ENCODE measurements around the gene ATP2C2.
"Not testable (repeated sequence)": the region's sequence is repeated elsewhere in the genome, so short reads cannot be mapped to it uniquely, and the experiment has no call there.

Gene ATP2C2

GRCh38 chr16:84416407-84417321 lies 48.3 kb downstream of the ATP2C2 start:
- H3K4me3 ChIP-seq (replicated peaks; ENCODE audit: insufficient read depth, low read length), result no peak overlapping the region
- no peak for DNase-seq (ENCODE audit: low read depth in 1 of 2, low spot score in 1 of 2)
- H3K27me3 ChIP-seq (ENCODE audit: insufficient read depth, poor library complexity, severe bottlenecking), result no peaks in the 10 kb centered on the region
- H3K27ac ChIP-seq (replicated peaks), result no peak overlapping the region
- no peak for TF ChIP-seq CTCF (IDR thresholded peaks at IDR 0.05; ENCODE audit: insufficient read depth, low read length)
- TF ChIP-seq GABPA (IDR thresholded peaks at IDR 0.05; ENCODE audit: low read depth), result no peak
- TF ChIP-seq, protein P1, sequence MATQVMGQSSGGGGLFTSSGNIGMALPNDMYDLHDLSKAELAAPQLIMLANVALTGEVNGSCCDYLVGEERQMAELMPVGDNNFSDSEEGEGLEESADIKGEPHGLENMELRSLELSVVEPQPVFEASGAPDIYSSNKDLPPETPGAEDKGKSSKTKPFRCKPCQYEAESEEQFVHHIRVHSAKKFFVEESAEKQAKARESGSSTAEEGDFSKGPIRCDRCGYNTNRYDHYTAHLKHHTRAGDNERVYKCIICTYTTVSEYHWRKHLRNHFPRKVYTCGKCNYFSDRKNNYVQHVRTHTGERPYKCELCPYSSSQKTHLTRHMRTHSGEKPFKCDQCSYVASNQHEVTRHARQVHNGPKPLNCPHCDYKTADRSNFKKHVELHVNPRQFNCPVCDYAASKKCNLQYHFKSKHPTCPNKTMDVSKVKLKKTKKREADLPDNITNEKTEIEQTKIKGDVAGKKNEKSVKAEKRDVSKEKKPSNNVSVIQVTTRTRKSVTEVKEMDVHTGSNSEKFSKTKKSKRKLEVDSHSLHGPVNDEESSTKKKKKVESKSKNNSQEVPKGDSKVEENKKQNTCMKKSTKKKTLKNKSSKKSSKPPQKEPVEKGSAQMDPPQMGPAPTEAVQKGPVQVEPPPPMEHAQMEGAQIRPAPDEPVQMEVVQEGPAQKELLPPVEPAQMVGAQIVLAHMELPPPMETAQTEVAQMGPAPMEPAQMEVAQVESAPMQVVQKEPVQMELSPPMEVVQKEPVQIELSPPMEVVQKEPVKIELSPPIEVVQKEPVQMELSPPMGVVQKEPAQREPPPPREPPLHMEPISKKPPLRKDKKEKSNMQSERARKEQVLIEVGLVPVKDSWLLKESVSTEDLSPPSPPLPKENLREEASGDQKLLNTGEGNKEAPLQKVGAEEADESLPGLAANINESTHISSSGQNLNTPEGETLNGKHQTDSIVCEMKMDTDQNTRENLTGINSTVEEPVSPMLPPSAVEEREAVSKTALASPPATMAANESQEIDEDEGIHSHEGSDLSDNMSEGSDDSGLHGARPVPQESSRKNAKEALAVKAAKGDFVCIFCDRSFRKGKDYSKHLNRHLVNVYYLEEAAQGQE (IDR thresholded peaks at IDR 0.05; ENCODE audit: insufficient replicate concordance, low read depth), result no peak
- TF ChIP-seq POLR2AphosphoS5 (IDR thresholded peaks at IDR 0.05; ENCODE audit: low read depth), result no peak
- TF ChIP-seq SPI1 (IDR thresholded peaks at IDR 0.05; ENCODE audit: borderline replicate concordance, low read depth), result no peak

GRCh38 chr16:84418056-84418849 lies 49.9 kb downstream of the ATP2C2 start:
- Histone ChIP-seq H3K27me3 (ENCODE audit: insufficient read depth, poor library complexity, severe bottlenecking) (no peaks in the 10 kb centered on the region), H3K27ac (replicated peaks) (no peak overlapping the region), H3K4me3 (replicated peaks; ENCODE audit: insufficient read depth, low read length) (no peak overlapping the region)
- DNase-seq (ENCODE audit: low read depth in 1 of 2, low spot score in 1 of 2), result no peak
- TF ChIP-seq CTCF (IDR thresholded peaks at IDR 0.05; ENCODE audit: insufficient read depth, low read length) (no peak), POLR2AphosphoS5 (IDR thresholded peaks at IDR 0.05; ENCODE audit: low read depth) (no peak), GABPA (IDR thresholded peaks at IDR 0.05; ENCODE audit: low read depth) (no peak), SPI1 (IDR thresholded peaks at IDR 0.05; ENCODE audit: borderline replicate concordance, low read depth) (no peak)
- TF ChIP-seq, protein P1 (IDR thresholded peaks at IDR 0.05; ENCODE audit: insufficient replicate concordance, low read depth), result no peak

- Histone ChIP-seq H3K27ac (replicated peaks) (no peak overlapping the region), H3K4me3 (replicated peaks; ENCODE audit: insufficient read depth, low read length) (no peak overlapping the region)
- TF ChIP-seq, protein P1 (IDR thresholded peaks at IDR 0.05; ENCODE audit: insufficient replicate concordance, low read depth), result no peak
- no peak for TF ChIP-seq SPI1 (IDR thresholded peaks at IDR 0.05; ENCODE audit: borderline replicate concordance, low read depth)
Observed at GRCh38 chr16:84419730-84420129, 51.4 kb downstream of the ATP2C2 start.

GRCh38 chr16:84420556-84420955 lies 52.2 kb downstream of the ATP2C2 start:
- H3K27me3 ChIP-seq (ENCODE audit: insufficient read depth, poor library complexity, severe bottlenecking); H3K27ac ChIP-seq (replicated peaks); DNase-seq (ENCODE audit: low read depth in 1 of 2, low spot score in 1 of 2); H3K4me3 ChIP-seq (replicated peaks; ENCODE audit: insufficient read depth, low read length): not testable (repeated sequence)

More at GRCh38 chr16:84419730-84420129, 51.4 kb downstream of the ATP2C2 start:
- no peaks in the 10 kb centered on the region for H3K27me3 ChIP-seq (ENCODE audit: insufficient read depth, poor library complexity, severe bottlenecking)
- DNase-seq (ENCODE audit: low read depth in 1 of 2, low spot score in 1 of 2), result no peak

Data from HL-60 (cell line).